ENCODE measurements around the gene ERAL1.

DNA sequence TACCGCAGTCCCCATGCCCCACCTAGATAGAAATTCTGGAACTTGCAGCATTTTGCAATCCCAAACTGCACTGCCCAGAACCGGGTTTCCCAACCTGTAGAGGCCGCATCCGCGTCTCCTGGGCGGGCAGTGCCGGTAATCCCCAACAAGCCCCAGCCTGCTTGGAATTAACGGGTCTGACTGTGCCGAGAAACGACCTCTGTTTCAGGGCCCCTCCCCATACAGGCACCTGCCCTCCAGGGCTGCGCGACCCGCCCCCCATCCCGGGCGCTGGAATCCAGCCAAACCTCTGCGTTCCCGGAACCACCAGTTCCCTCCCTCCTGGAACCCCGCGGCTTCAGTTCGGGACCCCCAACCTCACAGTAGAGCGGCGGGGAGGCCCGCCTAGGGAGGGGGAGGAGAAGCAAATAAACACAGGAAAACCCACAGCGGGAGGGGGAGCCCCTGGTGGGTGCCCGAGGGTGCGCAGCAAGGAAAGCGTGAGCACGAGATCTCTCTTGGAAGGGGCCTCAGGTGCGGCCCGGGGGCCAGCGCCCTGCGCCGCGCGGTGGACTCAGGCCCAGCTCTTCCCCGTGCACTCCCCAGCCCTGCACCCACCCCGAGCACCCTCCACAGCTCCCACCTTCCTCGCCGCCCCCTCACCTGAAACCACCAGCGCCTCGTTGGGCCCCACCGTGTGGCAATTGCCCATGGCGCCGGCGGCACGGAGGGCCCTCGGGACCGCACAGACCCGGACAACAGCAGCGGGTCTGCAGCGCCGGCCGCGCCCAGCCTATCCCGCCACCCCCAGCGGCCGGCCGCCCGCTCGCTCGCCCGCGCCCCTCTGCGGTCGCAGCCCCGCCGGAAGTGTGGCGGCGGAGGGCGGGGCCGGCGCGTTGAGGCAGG, 42.3 kb downstream of the ERAL1 start, which contains the start of gene FLOT2:
- TF ChIP-seq GATA3 (IDR thresholded peaks at IDR 0.05; ENCODE audit: low read depth, low read length) (no peak), GATA2 (IDR thresholded peaks at IDR 0.05; ENCODE audit: low read depth, low read length) (no peak)

Measured in SH-SY5Y (cell line).